HUES6 (cell line): ENCODE results near the gene NRG4.
A peak's percentile ranks its signal among the peaks of the same experiment; 100 is the strongest.
"Not testable (repeated sequence)": the region's sequence is repeated elsewhere in the genome, so short reads cannot be mapped to it uniquely, and the experiment has no call there.

Source experiments
- H3K27ac ChIP-seq: 2 replicates; pipeline ENCODE4 v1.7.0; 2013; ENCODE audit warnings: low read depth, mild to moderate bottlenecking, low read length, inconsistent platforms
- H3K27me3 ChIP-seq: 2 replicates; pipeline ENCODE4 v1.6.1; 2013; ENCODE audit warnings: low read length; ENCODE audit not compliant: control insufficient read depth, insufficient read depth
- H3K36me3 ChIP-seq: 2 replicates; pipeline ENCODE4 v1.6.1; 2013; ENCODE audit warnings: low read length; ENCODE audit not compliant: control insufficient read depth, insufficient read depth
- H3K4me1 ChIP-seq: 2 replicates; pipeline ENCODE4 v1.6.1; 2013; ENCODE audit warnings: low read length; ENCODE audit not compliant: control insufficient read depth, insufficient read depth
- H3K4me3 ChIP-seq: 2 replicates; pipeline ENCODE4 v1.5.1; 2013; ENCODE audit warnings: low read depth, low read length
- H3K9ac ChIP-seq: one replicate; pipeline ENCODE4 v1.6.1; 2013; ENCODE audit warnings: mild to moderate bottlenecking, low read length
- H3K9me3 ChIP-seq: 2 replicates; pipeline ENCODE4 v1.6.1; 2013; ENCODE audit warnings: low read depth, low read length; ENCODE audit not compliant: control insufficient read depth, insufficient read depth

The NRG4 gene

GRCh38 chr15:76011627-76012551 is at the start of gene NRG4:
TSS of gene NRG4 (minus strand) at chr15:76012424. CDS start at chr15:76011230, 1,194 bp downstream.
- no peak within 1 kb of the TSS for H3K4me3 ChIP-seq
- H3K27ac ChIP-seq, result no peak within 1 kb of the TSS
- H3K27me3 ChIP-seq, result no peaks in the 10 kb centered on the region
- no peaks in the 10 kb centered on the region for H3K4me1 ChIP-seq
- no peaks in the 10 kb centered on the region for H3K9me3 ChIP-seq
- H3K9ac ChIP-seq, result no peak within 1 kb of the TSS
- H3K36me3 ChIP-seq, result no peaks in the 10 kb centered on the region

GRCh38 chr15:76061700-76062099 is 49.5 kb upstream of the NRG4 start:
- peaks cover 36% of the 10 kb centered on the region for H3K27me3 ChIP-seq

GRCh38 chr15:76060118-76060989 is 48.1 kb upstream of the NRG4 start:
- H3K4me3 ChIP-seq, result peak overlapping the region; percentile 89
- H3K9ac ChIP-seq, result peak overlapping the region; percentile 50
- no peak overlapping the region for H3K27ac ChIP-seq
- no peaks in the 10 kb centered on the region for H3K9me3 ChIP-seq
- no peaks in the 10 kb centered on the region for H3K36me3 ChIP-seq
- peaks cover 36% of the 10 kb centered on the region for H3K27me3 ChIP-seq
- H3K4me1 ChIP-seq, result peaks cover 31% of the 10 kb centered on the region

More at GRCh38 chr15:76061700-76062099, 49.5 kb upstream of the NRG4 start:
- Histone ChIP-seq H3K4me1 (peaks cover 32% of the 10 kb centered on the region), H3K9ac (no peak overlapping the region), H3K27ac (no peak overlapping the region), H3K36me3 (no peaks in the 10 kb centered on the region), H3K9me3 (no peaks in the 10 kb centered on the region), H3K4me3 (no peak overlapping the region)

GRCh38 chr15:76059320-76060117 is 47.3 kb upstream of the NRG4 start, which contains the start of gene TMEM266:
TSS of gene TMEM266 (plus strand) at chr15:76059985. CDS start at chr15:76134264, 74,279 bp downstream.
- H3K27me3 ChIP-seq, result peaks cover 36% of the 10 kb centered on the region
- no peak within 1 kb of the TSS for H3K27ac ChIP-seq
- H3K4me1 ChIP-seq, result peaks cover 23% of the 10 kb centered on the region
- peak within 1 kb of the TSS; percentile 50 for H3K9ac ChIP-seq
- no peaks in the 10 kb centered on the region for H3K9me3 ChIP-seq
- H3K36me3 ChIP-seq, result no peaks in the 10 kb centered on the region
- H3K4me3 ChIP-seq, result peak within 1 kb of the TSS; percentile 89

- H3K9ac ChIP-seq, result no peak overlapping the region
- peaks cover 36% of the 10 kb centered on the region for H3K27me3 ChIP-seq
Observed at GRCh38 chr15:76058714-76059319, 46.6 kb upstream of the NRG4 start.

GRCh38 chr15:76057332-76058000 is 45.2 kb upstream of the NRG4 start:
- Histone ChIP-seq H3K4me3 (no peak overlapping the region), H3K9ac (no peak overlapping the region), H3K4me1 (peaks cover 12% of the 10 kb centered on the region), H3K36me3 (no peaks in the 10 kb centered on the region), H3K27me3 (peaks cover 36% of the 10 kb centered on the region), H3K27ac (no peak overlapping the region), H3K9me3 (no peaks in the 10 kb centered on the region)

More at GRCh38 chr15:76058714-76059319, 46.6 kb upstream of the NRG4 start:
- Histone ChIP-seq H3K36me3 (no peaks in the 10 kb centered on the region), H3K4me3 (peak overlapping the region; percentile 81), H3K27ac (no peak overlapping the region), H3K9me3 (no peaks in the 10 kb centered on the region), H3K4me1 (peaks cover 16% of the 10 kb centered on the region)

GRCh38 chr15:76056931-76057330 is 44.7 kb upstream of the NRG4 start:
- H3K4me3 ChIP-seq, result no peak overlapping the region
- H3K9me3 ChIP-seq, result no peaks in the 10 kb centered on the region
- peaks cover 12% of the 10 kb centered on the region for H3K4me1 ChIP-seq
- no peaks in the 10 kb centered on the region for H3K36me3 ChIP-seq
- H3K27me3 ChIP-seq, result peaks cover 36% of the 10 kb centered on the region
- H3K9ac ChIP-seq, result no peak overlapping the region
- H3K27ac ChIP-seq, result no peak overlapping the region

GRCh38 chr15:76054201-76054600 is 42.0 kb upstream of the NRG4 start:
- H3K36me3 ChIP-seq, H3K9me3 ChIP-seq, H3K4me3 ChIP-seq, H3K9ac ChIP-seq, H3K27ac ChIP-seq: not testable (repeated sequence)
- Histone ChIP-seq H3K4me1 (peaks cover 12% of the 10 kb centered on the region), H3K27me3 (peaks cover 14% of the 10 kb centered on the region)

GRCh38 chr15:76038512-76038911 is 26.3 kb upstream of the NRG4 start:
- Histone ChIP-seq H3K4me3 (no peak overlapping the region), H3K27ac (no peak overlapping the region), H3K9me3 (no peaks in the 10 kb centered on the region), H3K9ac (no peak overlapping the region), H3K4me1 (peaks cover 20% of the 10 kb centered on the region), H3K36me3 (no peaks in the 10 kb centered on the region), H3K27me3 (no peaks in the 10 kb centered on the region)

GRCh38 chr15:76035593-76035992 is 23.4 kb upstream of the NRG4 start:
- Histone ChIP-seq H3K4me3 (no peak overlapping the region), H3K4me1 (peaks cover 20% of the 10 kb centered on the region), H3K27ac (no peak overlapping the region), H3K9ac (no peak overlapping the region), H3K27me3 (no peaks in the 10 kb centered on the region), H3K36me3 (no peaks in the 10 kb centered on the region), H3K9me3 (no peaks in the 10 kb centered on the region)
